Measurements from ENCODE around the gene VAMP4.

DNA sequence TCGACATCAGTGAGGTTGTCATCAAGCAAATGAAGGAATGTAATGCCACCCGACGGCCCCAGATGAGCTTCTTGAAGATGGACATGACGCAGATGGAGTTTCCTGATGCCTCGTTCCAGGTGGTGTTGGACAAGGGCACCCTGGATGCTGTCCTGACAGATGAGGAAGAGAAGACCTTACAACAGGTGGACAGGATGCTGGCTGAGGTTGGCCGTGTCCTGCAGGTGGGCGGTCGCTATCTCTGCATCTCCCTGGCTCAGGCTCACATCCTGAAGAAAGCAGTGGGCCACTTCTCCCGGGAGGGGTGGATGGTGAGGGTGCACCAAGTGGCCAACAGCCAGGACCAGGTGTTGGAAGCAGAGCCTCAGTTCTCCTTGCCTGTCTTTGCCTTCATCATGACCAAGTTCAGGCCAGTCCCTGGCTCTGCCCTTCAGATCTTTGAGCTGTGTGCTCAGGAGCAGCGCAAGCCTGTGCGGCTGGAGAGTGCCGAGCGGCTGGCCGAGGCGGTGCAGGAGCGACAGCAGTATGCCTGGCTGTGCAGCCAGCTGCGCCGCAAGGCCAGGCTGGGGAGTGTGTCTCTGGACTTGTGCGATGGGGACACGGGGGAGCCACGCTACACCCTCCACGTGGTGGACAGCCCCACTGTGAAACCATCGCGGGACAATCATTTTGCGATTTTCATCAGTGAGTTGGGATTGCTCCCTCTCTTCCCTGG is 42.1 kb upstream of the VAMP4 start:
- TF ChIP-seq, protein P1, sequence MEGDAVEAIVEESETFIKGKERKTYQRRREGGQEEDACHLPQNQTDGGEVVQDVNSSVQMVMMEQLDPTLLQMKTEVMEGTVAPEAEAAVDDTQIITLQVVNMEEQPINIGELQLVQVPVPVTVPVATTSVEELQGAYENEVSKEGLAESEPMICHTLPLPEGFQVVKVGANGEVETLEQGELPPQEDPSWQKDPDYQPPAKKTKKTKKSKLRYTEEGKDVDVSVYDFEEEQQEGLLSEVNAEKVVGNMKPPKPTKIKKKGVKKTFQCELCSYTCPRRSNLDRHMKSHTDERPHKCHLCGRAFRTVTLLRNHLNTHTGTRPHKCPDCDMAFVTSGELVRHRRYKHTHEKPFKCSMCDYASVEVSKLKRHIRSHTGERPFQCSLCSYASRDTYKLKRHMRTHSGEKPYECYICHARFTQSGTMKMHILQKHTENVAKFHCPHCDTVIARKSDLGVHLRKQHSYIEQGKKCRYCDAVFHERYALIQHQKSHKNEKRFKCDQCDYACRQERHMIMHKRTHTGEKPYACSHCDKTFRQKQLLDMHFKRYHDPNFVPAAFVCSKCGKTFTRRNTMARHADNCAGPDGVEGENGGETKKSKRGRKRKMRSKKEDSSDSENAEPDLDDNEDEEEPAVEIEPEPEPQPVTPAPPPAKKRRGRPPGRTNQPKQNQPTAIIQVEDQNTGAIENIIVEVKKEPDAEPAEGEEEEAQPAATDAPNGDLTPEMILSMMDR (conservative IDR thresholded peaks at IDR 0.05 in 1 of 2, IDR thresholded peaks at IDR 0.05 in 1 of 2; ENCODE audit: extremely low read depth in 1 of 2, insufficient read depth in 1 of 2, low read depth in 1 of 2, low read length in 2 of 2): no peak
- TF ChIP-seq EZH2 (IDR thresholded peaks at IDR 0.05; ENCODE audit: borderline replicate concordance, low read length): no peak
